ENCODE measurements around the gene CSTF2. TPM values are rescaled to one million over a fixed set of nuclear protein-coding genes. Genes with fewer than 3 reads are reported as not detected.
"Not testable (repeated sequence)": the region's sequence is repeated elsewhere in the genome, so short reads cannot be mapped to it uniquely, and the experiment has no call there.

CSTF2 gene, protein sequence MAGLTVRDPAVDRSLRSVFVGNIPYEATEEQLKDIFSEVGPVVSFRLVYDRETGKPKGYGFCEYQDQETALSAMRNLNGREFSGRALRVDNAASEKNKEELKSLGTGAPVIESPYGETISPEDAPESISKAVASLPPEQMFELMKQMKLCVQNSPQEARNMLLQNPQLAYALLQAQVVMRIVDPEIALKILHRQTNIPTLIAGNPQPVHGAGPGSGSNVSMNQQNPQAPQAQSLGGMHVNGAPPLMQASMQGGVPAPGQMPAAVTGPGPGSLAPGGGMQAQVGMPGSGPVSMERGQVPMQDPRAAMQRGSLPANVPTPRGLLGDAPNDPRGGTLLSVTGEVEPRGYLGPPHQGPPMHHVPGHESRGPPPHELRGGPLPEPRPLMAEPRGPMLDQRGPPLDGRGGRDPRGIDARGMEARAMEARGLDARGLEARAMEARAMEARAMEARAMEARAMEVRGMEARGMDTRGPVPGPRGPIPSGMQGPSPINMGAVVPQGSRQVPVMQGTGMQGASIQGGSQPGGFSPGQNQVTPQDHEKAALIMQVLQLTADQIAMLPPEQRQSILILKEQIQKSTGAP
- 10 to 100 TPM; 21.8 to 32.2 TPM for total RNA-seq

DNA sequence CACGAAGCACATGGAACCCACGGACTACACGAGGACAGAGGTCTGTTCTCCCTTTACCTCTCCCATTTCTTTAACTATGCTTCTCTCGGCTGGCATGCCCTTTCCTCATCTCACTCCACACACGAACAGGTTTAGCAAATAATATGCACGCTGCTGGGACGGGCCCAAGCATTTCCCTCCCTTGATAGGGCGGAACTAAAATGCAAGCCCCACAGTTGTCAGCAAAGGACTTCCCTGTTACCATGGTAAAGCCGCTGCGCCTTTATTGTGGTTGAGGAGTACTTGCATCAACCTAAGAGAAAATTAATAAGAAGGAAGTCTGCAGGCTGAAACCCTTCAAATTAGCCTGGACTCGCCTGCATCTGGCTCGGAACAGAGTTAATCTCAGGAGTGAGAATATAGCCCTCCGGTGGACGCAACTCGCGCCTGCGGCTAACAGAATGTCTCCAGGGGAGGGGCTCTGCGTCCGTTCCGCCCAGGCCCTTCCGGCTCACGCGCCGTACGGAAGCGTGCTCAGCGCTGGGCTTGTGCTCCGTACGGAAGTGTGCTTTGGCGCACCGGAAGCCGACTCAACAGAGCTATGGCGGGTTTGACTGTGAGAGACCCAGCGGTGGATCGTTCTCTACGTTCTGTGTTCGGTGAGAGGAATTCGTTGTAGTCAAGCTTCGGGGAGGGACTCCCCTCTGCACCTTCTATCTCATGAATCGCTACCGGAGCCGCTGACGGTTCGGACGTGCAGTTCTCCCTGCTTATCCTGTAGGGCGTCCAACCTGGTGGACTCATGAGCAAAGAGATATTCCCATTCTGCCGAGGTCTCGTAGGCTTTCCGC is at the start of gene CSTF2:
Gene CSTF2 (plus strand): TSS at position 555 of the 830 bp plus-strand sequence. CDS start 26 bp downstream, at position 581.
- intact Hi-C loops (cut with DNase I), result no loop called here
- H3K9ac ChIP-seq (ENCODE audit: low read depth in 2 of 2, low read length in 2 of 2), result peak within 1 kb of the TSS; percentile 60 to 62
- TF ChIP-seq, protein P1, sequence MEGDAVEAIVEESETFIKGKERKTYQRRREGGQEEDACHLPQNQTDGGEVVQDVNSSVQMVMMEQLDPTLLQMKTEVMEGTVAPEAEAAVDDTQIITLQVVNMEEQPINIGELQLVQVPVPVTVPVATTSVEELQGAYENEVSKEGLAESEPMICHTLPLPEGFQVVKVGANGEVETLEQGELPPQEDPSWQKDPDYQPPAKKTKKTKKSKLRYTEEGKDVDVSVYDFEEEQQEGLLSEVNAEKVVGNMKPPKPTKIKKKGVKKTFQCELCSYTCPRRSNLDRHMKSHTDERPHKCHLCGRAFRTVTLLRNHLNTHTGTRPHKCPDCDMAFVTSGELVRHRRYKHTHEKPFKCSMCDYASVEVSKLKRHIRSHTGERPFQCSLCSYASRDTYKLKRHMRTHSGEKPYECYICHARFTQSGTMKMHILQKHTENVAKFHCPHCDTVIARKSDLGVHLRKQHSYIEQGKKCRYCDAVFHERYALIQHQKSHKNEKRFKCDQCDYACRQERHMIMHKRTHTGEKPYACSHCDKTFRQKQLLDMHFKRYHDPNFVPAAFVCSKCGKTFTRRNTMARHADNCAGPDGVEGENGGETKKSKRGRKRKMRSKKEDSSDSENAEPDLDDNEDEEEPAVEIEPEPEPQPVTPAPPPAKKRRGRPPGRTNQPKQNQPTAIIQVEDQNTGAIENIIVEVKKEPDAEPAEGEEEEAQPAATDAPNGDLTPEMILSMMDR (IDR thresholded peaks at IDR 0.05), result no peak

DNA sequence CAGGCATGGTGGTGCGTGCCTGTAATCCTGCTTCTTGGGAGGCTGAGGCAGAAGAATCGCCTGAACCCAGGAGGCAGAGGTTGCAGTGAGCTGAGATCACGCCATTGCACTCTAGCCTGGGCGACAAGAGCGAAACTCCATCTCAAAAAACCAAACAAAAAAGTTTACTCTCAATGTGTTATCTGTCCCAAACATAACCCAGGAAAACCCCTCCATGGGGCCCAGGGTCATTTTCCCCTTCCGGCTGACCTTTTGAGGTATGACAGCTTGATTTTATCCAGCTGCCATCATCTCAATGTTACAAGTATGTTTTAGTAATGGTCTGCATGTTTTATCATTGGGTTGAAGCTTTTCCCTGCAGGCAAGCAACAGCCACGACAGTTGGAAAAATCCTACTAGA is 23.8 kb upstream of the CSTF2 start:
- H3K36me3 ChIP-seq; H3K27me3 ChIP-seq; H3K27ac ChIP-seq; H3K9me3 ChIP-seq; H3K4me3 ChIP-seq; DNase-seq; H3K9ac ChIP-seq (ENCODE audit: low read depth in 2 of 2, low read length in 2 of 2); intact Hi-C loops (cut with DNase I); H3K4me1 ChIP-seq: not testable (repeated sequence)

More for the DNA sequence above, at the start of gene CSTF2:
- Histone ChIP-seq H3K4me3 (peak within 1 kb of the TSS; percentile 66), H3K4me1 (no peaks in the 10 kb centered on the region), H3K9me3 (no peaks in the 10 kb centered on the region), H3K36me3 (no peaks in the 10 kb centered on the region), H3K27me3 (no peaks in the 10 kb centered on the region), H3K27ac (peak within 1 kb of the TSS; percentile 54)
- peak; percentile 81 for DNase-seq

DNA sequence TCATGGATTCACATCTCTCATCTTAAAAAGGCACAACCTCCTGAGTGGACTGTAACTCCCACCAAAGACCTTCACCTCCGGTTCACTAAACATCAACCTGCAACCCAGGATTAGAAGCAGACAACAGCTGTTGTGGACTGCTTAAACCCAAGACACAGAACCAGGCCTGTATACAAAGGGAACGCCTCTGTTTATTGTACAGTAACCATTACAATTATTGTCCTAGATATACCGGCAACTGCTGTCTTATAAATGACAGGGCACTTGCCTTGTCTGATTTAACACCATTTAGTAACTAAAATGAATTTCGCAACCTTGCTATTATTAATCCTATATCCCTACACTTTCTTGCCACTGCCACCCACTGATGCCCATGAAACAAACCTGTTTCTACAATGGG is 22.8 kb upstream of the CSTF2 start:
- no peak for DNase-seq
- no peaks in the 10 kb centered on the region for H3K4me1 ChIP-seq
- TF ChIP-seq, protein P1 (IDR thresholded peaks at IDR 0.05), result no peak
- no peak overlapping the region for H3K4me3 ChIP-seq
- no peaks in the 10 kb centered on the region for H3K36me3 ChIP-seq
- intact Hi-C loops (cut with DNase I), result no loop called here
- H3K27ac ChIP-seq, result no peak overlapping the region
- no peak overlapping the region for H3K9ac ChIP-seq (ENCODE audit: low read depth in 2 of 2, low read length in 2 of 2)
- H3K9me3 ChIP-seq, result no peaks in the 10 kb centered on the region
- H3K27me3 ChIP-seq, result no peaks in the 10 kb centered on the region

DNA sequence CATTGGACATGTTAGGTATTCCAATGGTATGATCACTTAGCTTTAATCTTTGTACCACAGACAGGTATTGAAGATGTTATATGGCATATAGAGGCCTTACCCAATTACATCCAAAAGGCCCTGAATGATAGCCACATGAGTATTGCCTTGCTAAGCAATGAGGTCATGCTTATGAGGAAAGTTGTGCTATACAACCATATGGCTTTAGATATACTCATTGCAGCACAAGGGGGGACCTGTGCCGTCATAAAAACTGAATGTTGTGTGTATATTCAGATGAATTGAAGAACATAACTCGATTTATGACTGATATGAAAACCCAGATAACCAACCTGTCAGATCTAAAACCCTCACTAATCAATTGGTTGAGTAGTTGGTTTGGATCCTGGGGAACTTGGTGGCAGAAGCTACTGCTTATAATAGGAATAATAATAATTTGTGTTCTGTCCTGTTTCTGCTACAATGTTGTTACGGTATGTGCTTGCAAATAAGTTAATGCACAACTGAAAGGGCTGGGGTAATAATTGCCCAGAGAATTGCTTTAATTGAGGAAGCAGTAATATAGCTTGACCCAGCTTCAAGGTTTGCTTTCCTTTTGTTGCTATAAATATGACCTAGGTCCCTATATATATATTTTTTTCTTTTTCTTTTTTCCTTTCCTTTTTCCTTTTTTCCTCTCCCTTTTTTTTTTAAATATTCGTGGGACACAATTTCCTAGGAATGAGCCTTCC is 21.5 kb upstream of the CSTF2 start:
- Histone ChIP-seq H3K4me3 (no peak overlapping the region), H3K36me3 (no peaks in the 10 kb centered on the region), H3K27ac (no peak overlapping the region), H3K4me1 (no peaks in the 10 kb centered on the region), H3K9me3 (no peaks in the 10 kb centered on the region), H3K27me3 (no peaks in the 10 kb centered on the region), H3K9ac (ENCODE audit: low read depth in 2 of 2, low read length in 2 of 2) (no peak overlapping the region)
- no peak for DNase-seq
- intact Hi-C loops (cut with DNase I), result no loop called here
- TF ChIP-seq, protein P1 (IDR thresholded peaks at IDR 0.05), result no peak

DNA sequence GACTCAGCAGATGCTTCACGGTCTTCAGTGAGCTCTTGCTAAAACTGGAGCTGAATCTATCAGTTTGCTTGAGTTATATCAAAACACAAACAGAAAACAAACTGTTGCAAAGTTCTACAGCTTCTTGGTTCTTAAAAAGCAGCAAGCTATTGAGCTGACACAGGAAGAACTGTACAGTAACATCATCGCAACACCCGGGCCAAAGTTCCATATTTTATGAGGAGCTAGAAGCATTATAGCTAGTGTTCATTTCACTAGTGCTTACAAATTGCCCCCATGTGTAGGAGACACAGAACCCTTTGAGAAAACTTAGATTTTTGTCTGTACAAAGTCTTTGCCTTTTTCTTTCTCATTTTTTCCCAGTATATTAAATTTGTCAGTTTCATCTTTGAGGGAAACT is 17.3 kb upstream of the CSTF2 start:
- intact Hi-C loops (cut with DNase I), result no loop called here
- Histone ChIP-seq H3K27me3 (no peaks in the 10 kb centered on the region), H3K9me3 (no peaks in the 10 kb centered on the region), H3K36me3 (no peaks in the 10 kb centered on the region), H3K9ac (ENCODE audit: low read depth in 2 of 2, low read length in 2 of 2) (no peak overlapping the region), H3K27ac (peak overlapping the region; percentile 40), H3K4me3 (no peak overlapping the region), H3K4me1 (no peaks in the 10 kb centered on the region)
- DNase-seq, result peak; percentile 38
- TF ChIP-seq, protein P1 (IDR thresholded peaks at IDR 0.05), result no peak
